Measurements from ENCODE around the gene CLCN1. TPM values are rescaled to one million over a fixed set of nuclear protein-coding genes. Genes with fewer than 3 reads are reported as not detected.

The CLCN1 gene
- total and polyA plus RNA-seq, 2 of the 4 experiments (the other 2 are of a cell fraction) = not detected

- H4K5ac ChIP-seq (ENCODE audit: low read depth, low read length) = no peak overlapping the region
- H2BK15ac ChIP-seq (ENCODE audit: low read depth, low read length) = no peak overlapping the region
These were observed 29.9 kb upstream of the CLCN1 start for GRCh38 chr7:143285806-143286521.

More at GRCh38 chr7:143285806-143286521, 29.9 kb upstream of the CLCN1 start:
- no peak overlapping the region for H2BK20ac ChIP-seq (ENCODE audit: low read depth, low read length)
- ChIA-PET CTCF (interaction anchor here (0.7 kb wide), 1 partner anchor 13 kb away, joined by 3 read pairs; no protein-coding TSS in a partner anchor), POLR2A (ENCODE audit: unreplicated experiment) (no interaction called here)
- no peak overlapping the region for H3K9ac ChIP-seq (ENCODE audit: low read depth, low read length)
- no peak overlapping the region for H2BK5ac ChIP-seq (ENCODE audit: low read depth, low read length, poor library complexity, severe bottlenecking)
- no peak overlapping the region for H3K4me3 ChIP-seq (ENCODE audit: insufficient read depth, low read depth, low read length)
- no peak overlapping the region for H2AK5ac ChIP-seq (ENCODE audit: low read depth, low read length)
- no peak for DNase-seq
- ATAC-seq (ENCODE audit: low read depth) = no peak
- H3K27me3 ChIP-seq (ENCODE audit: control insufficient read depth, insufficient read depth, low read length) = no peaks in the 10 kb centered on the region
- no peaks in the 10 kb centered on the region for H3K9me3 ChIP-seq (ENCODE audit: control insufficient read depth, insufficient read depth, low read length)
- H2BK120ac ChIP-seq (ENCODE audit: low read depth, low read length) = no peak overlapping the region
- BruUV-seq (replicated peaks) = no TSS peak
- dilution Hi-C loops (cut with HindIII; ENCODE audit: low sequenced_read_pairs, unreplicated experiment) (no loop called here), intact Hi-C loops (cut with micrococcal nuclease) (no loop called here), in situ Hi-C loops (cut with MboI; ENCODE audit: low sequenced_read_pairs) (no loop called here)
- no peak overlapping the region for H3K56ac ChIP-seq (ENCODE audit: extremely low read depth, insufficient read depth, low read length)
- no peak overlapping the region for H3K18ac ChIP-seq (ENCODE audit: low read depth, low read length)
- peaks cover 4 to 18% of the 10 kb centered on the region in 2 experiments; a peak in 2 of 4 replicates for H3K79me1 ChIP-seq (ENCODE audit: low read depth in 1 of 2, low read length in 2 of 2)
- no peak overlapping the region for H4K8ac ChIP-seq (ENCODE audit: low read depth in 2 of 2, low read length in 2 of 2)
- no peak overlapping the region for H3K23ac ChIP-seq (ENCODE audit: low read depth, low read length)
- no peak for TF ChIP-seq FOS (IDR thresholded peaks at IDR 0.05; ENCODE audit: low read depth, low read length)
- no peak for TF ChIP-seq CEBPB (IDR thresholded peaks at IDR 0.05; ENCODE audit: low read depth, low read length)
- TF ChIP-seq ELK1 (IDR thresholded peaks at IDR 0.05; ENCODE audit: borderline replicate concordance, low read depth, low read length) = no peak
- no peak for TF ChIP-seq BHLHE40 (IDR thresholded peaks at IDR 0.05; ENCODE audit: low read depth, low read length)
- no peak for TF ChIP-seq NFE2L2 (IDR thresholded peaks at IDR 0.05; ENCODE audit: low read depth, low read length)
- TF ChIP-seq USF2 (IDR thresholded peaks at IDR 0.05; ENCODE audit: low read depth, low read length) = no peak
- TF ChIP-seq POLR2A (IDR thresholded peaks at IDR 0.05; ENCODE audit: low read depth, low read length) = no peak
- TF ChIP-seq MAZ (IDR thresholded peaks at IDR 0.05; ENCODE audit: borderline replicate concordance, low read depth, low read length) = no peak
- TF ChIP-seq MAFK (IDR thresholded peaks at IDR 0.05; ENCODE audit: low read depth, low read length) = no peak
- no peak for TF ChIP-seq SMC3 (IDR thresholded peaks at IDR 0.05; ENCODE audit: low read depth, low read length)
- H2AK9ac ChIP-seq (replicated peaks; ENCODE audit: low read depth, low read length, poor library complexity) = peak overlapping the region; percentile 7
- H3K4ac ChIP-seq (ENCODE audit: low read depth, low read length) = no peak overlapping the region
- no peak overlapping the region for H3K27ac ChIP-seq (ENCODE audit: insufficient read depth, low read length)
- H3K9me1 ChIP-seq (ENCODE audit: insufficient read depth, low read length) = peaks cover 4% of the 10 kb centered on the region; the same call in 1 of the 2 replicates
- no peak overlapping the region for H2AFZ ChIP-seq (replicated peaks; ENCODE audit: low read length, poor library complexity)
- H4K91ac ChIP-seq (ENCODE audit: insufficient read depth, low read depth, low read length) = no peak overlapping the region
- H4K20me1 ChIP-seq (ENCODE audit: insufficient read depth, low read length) = peaks cover 9% of the 10 kb centered on the region; the same call in 1 of the 2 replicates
- peaks cover 2% of the 10 kb centered on the region; the same call in 1 of the 2 replicates for H3K36me3 ChIP-seq (ENCODE audit: control insufficient read depth, insufficient read depth, low read length)
- WGBS, 2 experiments (ENCODE audit: extremely low coverage in 2 of 2, insufficient read length in 1 of 2) = no CpG with 5 or more reads among the region's 11 CpGs
- peaks cover 5% of the 10 kb centered on the region; the same call in 1 of the 2 replicates for H3K4me1 ChIP-seq (ENCODE audit: control insufficient read depth, insufficient read depth, low read length)
- H3K14ac ChIP-seq (replicated peaks; ENCODE audit: low read depth, low read length) = no peak overlapping the region
- no peak overlapping the region for H3K4me2 ChIP-seq (ENCODE audit: low read depth, low read length)

All from IMR-90 (cell line).